ENCODE data around the gene ACTN1.
A peak's percentile ranks its signal among the peaks of the same experiment; 100 is the strongest.
"Not testable (repeated sequence)": the region's sequence is repeated elsewhere in the genome, so short reads cannot be mapped to it uniquely, and the experiment has no call there.

The ACTN1 gene

GRCh38 chr14:68862954-68863594 lies 116.0 kb downstream of the ACTN1 start:
- peak; percentile 76 for DNase-seq (ENCODE audit: low spot score)

- DNase-seq (ENCODE audit: low spot score), result no peak
Observed at GRCh38 chr14:68860771-68861170, 118.3 kb downstream of the ACTN1 start.

- DNase-seq (ENCODE audit: low spot score), result no peak
Observed at GRCh38 chr14:68857516-68858070, 121.5 kb downstream of the ACTN1 start.

GRCh38 chr14:68856572-68856971 lies 122.5 kb downstream of the ACTN1 start:
- DNase-seq (ENCODE audit: low spot score), result no peak

GRCh38 chr14:68854421-68854820 lies 124.7 kb downstream of the ACTN1 start:
- DNase-seq (ENCODE audit: low spot score), result no peak

GRCh38 chr14:68853749-68854148 lies 125.4 kb downstream of the ACTN1 start:
- no peak for DNase-seq (ENCODE audit: low spot score)

GRCh38 chr14:68852493-68852892 lies 126.6 kb downstream of the ACTN1 start:
- not testable (repeated sequence) for DNase-seq (ENCODE audit: low spot score)

- DNase-seq (ENCODE audit: low spot score), result no peak
Observed at GRCh38 chr14:68851078-68851477, 128.0 kb downstream of the ACTN1 start.

- DNase-seq (ENCODE audit: low spot score), result no peak
Observed at GRCh38 chr14:68849416-68849815, 129.7 kb downstream of the ACTN1 start.

- DNase-seq (ENCODE audit: low spot score), result no peak
Observed at GRCh38 chr14:68848253-68848652, 130.8 kb downstream of the ACTN1 start.

- not testable (repeated sequence) for DNase-seq (ENCODE audit: low spot score)
Observed at GRCh38 chr14:68847640-68848039, 131.5 kb downstream of the ACTN1 start.

- DNase-seq (ENCODE audit: low spot score), result no peak
Observed at GRCh38 chr14:68846466-68846865, 132.6 kb downstream of the ACTN1 start.

GRCh38 chr14:68844210-68844545 lies 134.9 kb downstream of the ACTN1 start:
- DNase-seq (ENCODE audit: low spot score), result no peak

- DNase-seq (ENCODE audit: low spot score), result peak; percentile 60
Observed at GRCh38 chr14:68843471-68844209, 135.5 kb downstream of the ACTN1 start.

- no peak for DNase-seq (ENCODE audit: low spot score)
Observed at GRCh38 chr14:68842298-68842697, 136.8 kb downstream of the ACTN1 start.

GRCh38 chr14:68841016-68841809 lies 137.9 kb downstream of the ACTN1 start:
- DNase-seq (ENCODE audit: low spot score), result no peak

GRCh38 chr14:68840454-68840853 lies 138.6 kb downstream of the ACTN1 start:
- no peak for DNase-seq (ENCODE audit: low spot score)

GRCh38 chr14:68836082-68836481 lies 143.0 kb downstream of the ACTN1 start:
- no peak for DNase-seq (ENCODE audit: low spot score)

- DNase-seq (ENCODE audit: low spot score), result no peak
Observed at GRCh38 chr14:68834816-68835215, 144.3 kb downstream of the ACTN1 start.

GRCh38 chr14:68828698-68829097 lies 150.4 kb downstream of the ACTN1 start:
- DNase-seq (ENCODE audit: low spot score), result no peak

GRCh38 chr14:68825729-68826128 lies 153.4 kb downstream of the ACTN1 start:
- no peak for DNase-seq (ENCODE audit: low spot score)

GRCh38 chr14:68824517-68825347 lies 154.4 kb downstream of the ACTN1 start:
- DNase-seq (ENCODE audit: low spot score), result peak; percentile 86

All from HuH-7 (cell line).